ENCODE measurements around the gene COL6A5.

DNA sequence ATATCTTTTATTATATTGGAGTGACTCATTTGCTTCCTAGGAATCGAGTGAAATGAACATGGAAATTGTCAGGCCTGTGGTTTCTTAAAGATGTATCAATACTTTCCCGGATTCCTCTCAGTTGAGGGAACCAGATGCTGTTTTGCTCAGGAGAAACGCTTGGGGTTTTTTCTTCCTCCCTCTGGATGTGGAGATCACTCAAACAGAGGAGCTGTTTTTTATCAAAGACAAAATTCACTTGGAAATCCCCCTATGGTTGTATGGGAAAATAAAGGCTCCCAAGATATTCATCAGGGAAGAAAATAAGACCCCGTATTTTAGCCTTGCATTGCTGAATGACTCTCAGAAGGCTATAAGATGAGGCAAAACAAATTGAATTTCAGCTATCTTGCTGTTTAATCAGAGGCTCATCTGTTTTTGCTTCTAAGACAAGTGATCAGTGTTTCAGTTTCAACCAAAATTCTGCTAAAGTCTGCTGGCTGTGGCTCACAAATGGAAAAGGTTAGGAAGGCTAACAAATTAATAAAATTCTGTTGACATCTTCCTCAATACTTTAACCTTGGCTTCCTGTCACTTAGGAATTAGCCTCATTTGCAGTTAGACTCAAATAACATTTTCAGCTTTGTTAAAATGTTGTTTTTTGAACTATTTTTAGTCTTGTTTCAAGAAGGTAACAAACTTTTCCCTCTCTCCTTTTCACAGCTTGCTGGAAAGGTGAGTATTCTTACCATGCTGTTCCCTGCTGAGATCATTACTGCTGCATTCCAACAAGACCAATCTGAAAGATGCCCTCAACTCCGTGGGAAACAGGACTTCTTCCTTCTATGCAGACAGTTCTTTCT, 83.6 kb downstream of the COL6A5 start:
- TF ChIP-seq POLR2AphosphoS5 (IDR thresholded peaks at IDR 0.05; ENCODE audit: low read depth) (no peak), EZH2phosphoT487 (IDR thresholded peaks at IDR 0.05; ENCODE audit: unreplicated experiment) (no peak), JUNB (IDR thresholded peaks at IDR 0.05; ENCODE audit: unreplicated experiment) (no peak), EZH2 (IDR thresholded peaks at IDR 0.05; ENCODE audit: low read depth, unreplicated experiment) (no peak), STAT1 (IDR thresholded peaks at IDR 0.05; ENCODE audit: unreplicated experiment) (no peak), CREB1 (CRISPR knock-in tag; IDR thresholded peaks at IDR 0.05; ENCODE audit: low read depth) (no peak), ZNF114 (CRISPR knock-in tag; IDR thresholded peaks at IDR 0.05) (no peak), ZNF331 (CRISPR knock-in tag; IDR thresholded peaks at IDR 0.05; ENCODE audit: low read depth) (no peak)
- TF ChIP-seq, protein P1, sequence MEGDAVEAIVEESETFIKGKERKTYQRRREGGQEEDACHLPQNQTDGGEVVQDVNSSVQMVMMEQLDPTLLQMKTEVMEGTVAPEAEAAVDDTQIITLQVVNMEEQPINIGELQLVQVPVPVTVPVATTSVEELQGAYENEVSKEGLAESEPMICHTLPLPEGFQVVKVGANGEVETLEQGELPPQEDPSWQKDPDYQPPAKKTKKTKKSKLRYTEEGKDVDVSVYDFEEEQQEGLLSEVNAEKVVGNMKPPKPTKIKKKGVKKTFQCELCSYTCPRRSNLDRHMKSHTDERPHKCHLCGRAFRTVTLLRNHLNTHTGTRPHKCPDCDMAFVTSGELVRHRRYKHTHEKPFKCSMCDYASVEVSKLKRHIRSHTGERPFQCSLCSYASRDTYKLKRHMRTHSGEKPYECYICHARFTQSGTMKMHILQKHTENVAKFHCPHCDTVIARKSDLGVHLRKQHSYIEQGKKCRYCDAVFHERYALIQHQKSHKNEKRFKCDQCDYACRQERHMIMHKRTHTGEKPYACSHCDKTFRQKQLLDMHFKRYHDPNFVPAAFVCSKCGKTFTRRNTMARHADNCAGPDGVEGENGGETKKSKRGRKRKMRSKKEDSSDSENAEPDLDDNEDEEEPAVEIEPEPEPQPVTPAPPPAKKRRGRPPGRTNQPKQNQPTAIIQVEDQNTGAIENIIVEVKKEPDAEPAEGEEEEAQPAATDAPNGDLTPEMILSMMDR (conservative IDR thresholded peaks at IDR 0.05; ENCODE audit: low read depth in 2 of 2), result no peak
- TF ChIP-seq, protein P2, sequence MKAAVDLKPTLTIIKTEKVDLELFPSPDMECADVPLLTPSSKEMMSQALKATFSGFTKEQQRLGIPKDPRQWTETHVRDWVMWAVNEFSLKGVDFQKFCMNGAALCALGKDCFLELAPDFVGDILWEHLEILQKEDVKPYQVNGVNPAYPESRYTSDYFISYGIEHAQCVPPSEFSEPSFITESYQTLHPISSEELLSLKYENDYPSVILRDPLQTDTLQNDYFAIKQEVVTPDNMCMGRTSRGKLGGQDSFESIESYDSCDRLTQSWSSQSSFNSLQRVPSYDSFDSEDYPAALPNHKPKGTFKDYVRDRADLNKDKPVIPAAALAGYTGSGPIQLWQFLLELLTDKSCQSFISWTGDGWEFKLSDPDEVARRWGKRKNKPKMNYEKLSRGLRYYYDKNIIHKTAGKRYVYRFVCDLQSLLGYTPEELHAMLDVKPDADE (IDR thresholded peaks at IDR 0.05), result no peak
- TF ChIP-seq, protein P3, sequence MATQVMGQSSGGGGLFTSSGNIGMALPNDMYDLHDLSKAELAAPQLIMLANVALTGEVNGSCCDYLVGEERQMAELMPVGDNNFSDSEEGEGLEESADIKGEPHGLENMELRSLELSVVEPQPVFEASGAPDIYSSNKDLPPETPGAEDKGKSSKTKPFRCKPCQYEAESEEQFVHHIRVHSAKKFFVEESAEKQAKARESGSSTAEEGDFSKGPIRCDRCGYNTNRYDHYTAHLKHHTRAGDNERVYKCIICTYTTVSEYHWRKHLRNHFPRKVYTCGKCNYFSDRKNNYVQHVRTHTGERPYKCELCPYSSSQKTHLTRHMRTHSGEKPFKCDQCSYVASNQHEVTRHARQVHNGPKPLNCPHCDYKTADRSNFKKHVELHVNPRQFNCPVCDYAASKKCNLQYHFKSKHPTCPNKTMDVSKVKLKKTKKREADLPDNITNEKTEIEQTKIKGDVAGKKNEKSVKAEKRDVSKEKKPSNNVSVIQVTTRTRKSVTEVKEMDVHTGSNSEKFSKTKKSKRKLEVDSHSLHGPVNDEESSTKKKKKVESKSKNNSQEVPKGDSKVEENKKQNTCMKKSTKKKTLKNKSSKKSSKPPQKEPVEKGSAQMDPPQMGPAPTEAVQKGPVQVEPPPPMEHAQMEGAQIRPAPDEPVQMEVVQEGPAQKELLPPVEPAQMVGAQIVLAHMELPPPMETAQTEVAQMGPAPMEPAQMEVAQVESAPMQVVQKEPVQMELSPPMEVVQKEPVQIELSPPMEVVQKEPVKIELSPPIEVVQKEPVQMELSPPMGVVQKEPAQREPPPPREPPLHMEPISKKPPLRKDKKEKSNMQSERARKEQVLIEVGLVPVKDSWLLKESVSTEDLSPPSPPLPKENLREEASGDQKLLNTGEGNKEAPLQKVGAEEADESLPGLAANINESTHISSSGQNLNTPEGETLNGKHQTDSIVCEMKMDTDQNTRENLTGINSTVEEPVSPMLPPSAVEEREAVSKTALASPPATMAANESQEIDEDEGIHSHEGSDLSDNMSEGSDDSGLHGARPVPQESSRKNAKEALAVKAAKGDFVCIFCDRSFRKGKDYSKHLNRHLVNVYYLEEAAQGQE (IDR thresholded peaks at IDR 0.05; ENCODE audit: unreplicated experiment), result no peak
- TF ChIP-seq, protein P4, sequence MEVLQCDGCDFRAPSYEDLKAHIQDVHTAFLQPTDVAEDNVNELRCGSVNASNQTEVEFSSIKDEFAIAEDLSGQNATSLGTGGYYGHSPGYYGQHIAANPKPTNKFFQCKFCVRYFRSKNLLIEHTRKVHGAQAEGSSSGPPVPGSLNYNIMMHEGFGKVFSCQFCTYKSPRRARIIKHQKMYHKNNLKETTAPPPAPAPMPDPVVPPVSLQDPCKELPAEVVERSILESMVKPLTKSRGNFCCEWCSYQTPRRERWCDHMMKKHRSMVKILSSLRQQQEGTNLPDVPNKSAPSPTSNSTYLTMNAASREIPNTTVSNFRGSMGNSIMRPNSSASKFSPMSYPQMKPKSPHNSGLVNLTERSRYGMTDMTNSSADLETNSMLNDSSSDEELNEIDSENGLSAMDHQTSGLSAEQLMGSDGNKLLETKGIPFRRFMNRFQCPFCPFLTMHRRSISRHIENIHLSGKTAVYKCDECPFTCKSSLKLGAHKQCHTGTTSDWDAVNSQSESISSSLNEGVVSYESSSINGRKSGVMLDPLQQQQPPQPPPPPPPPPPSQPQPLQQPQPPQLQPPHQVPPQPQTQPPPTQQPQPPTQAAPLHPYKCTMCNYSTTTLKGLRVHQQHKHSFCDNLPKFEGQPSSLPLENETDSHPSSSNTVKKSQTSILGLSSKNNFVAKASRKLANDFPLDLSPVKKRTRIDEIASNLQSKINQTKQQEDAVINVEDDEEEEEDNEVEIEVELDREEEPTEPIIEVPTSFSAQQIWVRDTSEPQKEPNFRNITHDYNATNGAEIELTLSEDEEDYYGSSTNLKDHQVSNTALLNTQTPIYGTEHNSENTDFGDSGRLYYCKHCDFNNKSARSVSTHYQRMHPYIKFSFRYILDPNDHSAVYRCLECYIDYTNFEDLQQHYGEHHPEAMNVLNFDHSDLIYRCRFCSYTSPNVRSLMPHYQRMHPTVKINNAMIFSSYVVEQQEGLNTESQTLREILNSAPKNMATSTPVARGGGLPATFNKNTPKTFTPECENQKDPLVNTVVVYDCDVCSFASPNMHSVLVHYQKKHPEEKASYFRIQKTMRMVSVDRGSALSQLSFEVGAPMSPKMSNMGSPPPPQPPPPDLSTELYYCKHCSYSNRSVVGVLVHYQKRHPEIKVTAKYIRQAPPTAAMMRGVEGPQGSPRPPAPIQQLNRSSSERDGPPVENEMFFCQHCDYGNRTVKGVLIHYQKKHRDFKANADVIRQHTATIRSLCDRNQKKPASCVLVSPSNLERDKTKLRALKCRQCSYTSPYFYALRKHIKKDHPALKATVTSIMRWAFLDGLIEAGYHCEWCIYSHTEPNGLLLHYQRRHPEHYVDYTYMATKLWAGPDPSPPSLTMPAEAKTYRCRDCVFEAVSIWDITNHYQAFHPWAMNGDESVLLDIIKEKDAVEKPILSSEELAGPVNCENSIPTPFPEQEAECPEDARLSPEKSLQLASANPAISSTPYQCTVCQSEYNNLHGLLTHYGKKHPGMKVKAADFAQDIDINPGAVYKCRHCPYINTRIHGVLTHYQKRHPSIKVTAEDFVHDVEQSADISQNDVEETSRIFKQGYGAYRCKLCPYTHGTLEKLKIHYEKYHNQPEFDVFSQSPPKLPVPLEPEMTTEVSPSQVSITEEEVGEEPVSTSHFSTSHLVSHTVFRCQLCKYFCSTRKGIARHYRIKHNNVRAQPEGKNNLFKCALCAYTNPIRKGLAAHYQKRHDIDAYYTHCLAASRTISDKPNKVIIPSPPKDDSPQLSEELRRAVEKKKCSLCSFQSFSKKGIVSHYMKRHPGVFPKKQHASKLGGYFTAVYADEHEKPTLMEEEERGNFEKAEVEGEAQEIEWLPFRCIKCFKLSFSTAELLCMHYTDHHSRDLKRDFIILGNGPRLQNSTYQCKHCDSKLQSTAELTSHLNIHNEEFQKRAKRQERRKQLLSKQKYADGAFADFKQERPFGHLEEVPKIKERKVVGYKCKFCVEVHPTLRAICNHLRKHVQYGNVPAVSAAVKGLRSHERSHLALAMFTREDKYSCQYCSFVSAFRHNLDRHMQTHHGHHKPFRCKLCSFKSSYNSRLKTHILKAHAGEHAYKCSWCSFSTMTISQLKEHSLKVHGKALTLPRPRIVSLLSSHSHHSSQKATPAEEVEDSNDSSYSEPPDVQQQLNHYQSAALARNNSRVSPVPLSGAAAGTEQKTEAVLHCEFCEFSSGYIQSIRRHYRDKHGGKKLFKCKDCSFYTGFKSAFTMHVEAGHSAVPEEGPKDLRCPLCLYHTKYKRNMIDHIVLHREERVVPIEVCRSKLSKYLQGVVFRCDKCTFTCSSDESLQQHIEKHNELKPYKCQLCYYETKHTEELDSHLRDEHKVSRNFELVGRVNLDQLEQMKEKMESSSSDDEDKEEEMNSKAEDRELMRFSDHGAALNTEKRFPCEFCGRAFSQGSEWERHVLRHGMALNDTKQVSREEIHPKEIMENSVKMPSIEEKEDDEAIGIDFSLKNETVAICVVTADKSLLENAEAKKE (CRISPR knock-in tag; IDR thresholded peaks at IDR 0.05), result 0 out of 2 replicates have a peak, but pooled peaks have one; percentile 35
